Hepatocyte (in vitro differentiated cells): ENCODE data around the gene ZFAND4. TPM values are rescaled to one million over a fixed set of nuclear protein-coding genes. Genes with fewer than 3 reads are reported as not detected.
A peak's percentile ranks its signal among the peaks of the same experiment; 100 is the strongest.

ENCODE experiments used
- DNase-seq: peaks from one replicate; pipeline ENCODE4 v3.0.0-alpha.2; 2016; ENCODE audit warnings: low spot score
- H2AFZ ChIP-seq: fragments of 200-600 bp; sonication (generic); 2 replicates; pipeline ENCODE4 v1.6.0; 2016; ENCODE audit warnings: antibody characterized with exemption, mild to moderate bottlenecking
- H3K27ac ChIP-seq: fragments of 200-600 bp; sonication (generic); 2 replicates; pipeline ENCODE4 v1.5.1; 2016; ENCODE audit warnings: mild to moderate bottlenecking
- H3K27me3 ChIP-seq: fragments of 200-600 bp; sonication (generic); 2 replicates; pipeline ENCODE4 v1.6.1; 2016
- H3K36me3 ChIP-seq: fragments of 200-600 bp; sonication (generic); replicated peaks from 2 replicates; pipeline ENCODE4 v1.5.1; 2016; ENCODE audit warnings: low read depth; ENCODE audit not compliant: insufficient read depth
- H3K4me1 ChIP-seq: fragments of 200-600 bp; sonication (generic); 2 replicates; pipeline ENCODE4 v1.5.1; 2016; ENCODE audit warnings: mild to moderate bottlenecking, moderate library complexity; ENCODE audit not compliant: insufficient read depth
- H3K4me2 ChIP-seq: fragments of 200-600 bp; sonication (generic); 2 replicates; pipeline ENCODE4 v1.6.0; 2016
- H3K4me3 ChIP-seq: fragments of 200-600 bp; sonication (generic); 2 replicates; pipeline ENCODE4 v1.5.1; 2016; ENCODE audit warnings: mild to moderate bottlenecking
- H3K79me2 ChIP-seq: fragments of 200-600 bp; sonication (generic); 2 replicates; pipeline ENCODE4 v1.6.0; 2017; ENCODE audit warnings: mild to moderate bottlenecking
- H3K9me2 ChIP-seq: fragments of 200-600 bp; sonication (generic); replicated peaks from 2 replicates; pipeline ENCODE4 v1.6.0; 2017; ENCODE audit warnings: mild to moderate bottlenecking; ENCODE audit not compliant: insufficient read depth
- H3K9me3 ChIP-seq: fragments of 200-600 bp; sonication (generic); 2 replicates; pipeline ENCODE4 v1.5.1; 2016; ENCODE audit warnings: low read depth, mild to moderate bottlenecking
- H4K20me1 ChIP-seq: fragments of 200-600 bp; sonication (generic); 2 replicates; pipeline ENCODE4 v1.6.0; 2016; ENCODE audit warnings: mild to moderate bottlenecking; ENCODE audit not compliant: insufficient read depth, poor library complexity, severe bottlenecking
- EZH2 ChIP-seq: fragments of 200-600 bp; sonication (generic); IDR thresholded peaks from 2 replicates; pipeline ENCODE4 v1.6.1; 2016; ENCODE audit warnings: antibody characterized with exemption, mild to moderate bottlenecking, borderline replicate concordance
- EZH2phosphoT487 ChIP-seq: fragments of 200-600 bp; sonication (generic); IDR thresholded peaks from one replicate; pipeline ENCODE4 v1.6.1; 2018; ENCODE audit warnings: antibody characterized with exemption, mild to moderate bottlenecking, low read depth, moderate library complexity; ENCODE audit not compliant: unreplicated experiment, severe bottlenecking
- WGBS: methylation state at CpG from one replicate; pipeline ENCODE4 v1.1.6; 2016; ENCODE audit warnings: low lambda C conversion rate; ENCODE audit errors: missing lambda C conversion rate; 5-methylcytosine and 5-hydroxymethylcytosine counted together
- polyA plus RNA-seq: library from polyadenylated mRNA; unstranded; fragments of >200 nt; fragmentation: Nextera tagmentation; extraction: Ambion mirVana; gene quantifications from 2 replicates; pipeline ENCODE4 v1.2.1, GENCODE V29; 2016
- total RNA-seq: library from RNA; depleted of rRNA; stranded (reverse); fragments of >200 nt; gene quantifications from 2 replicates; pipeline ENCODE4 v1.2.3, GENCODE V29; 2014
- TF ChIP-seq, protein P1 (sequence below): fragments of 200-600 bp; sonication (generic); IDR thresholded peaks from 2 replicates; pipeline ENCODE4 v1.5.1; 2016; ENCODE audit warnings: antibody characterized with exemption, mild to moderate bottlenecking; ENCODE audit not compliant: poor library complexity

ZFAND4 gene
- total and polyA plus RNA-seq, 2 experiments from 2014 or later, result 8.6 to 12.7 TPM

- no peaks in the 10 kb centered on the region for H3K27me3 ChIP-seq
- H3K79me2 ChIP-seq, result peaks cover 59% of the 10 kb centered on the region
- TF ChIP-seq EZH2 (no peak), EZH2phosphoT487 (no peak)
- TF ChIP-seq, protein P1, sequence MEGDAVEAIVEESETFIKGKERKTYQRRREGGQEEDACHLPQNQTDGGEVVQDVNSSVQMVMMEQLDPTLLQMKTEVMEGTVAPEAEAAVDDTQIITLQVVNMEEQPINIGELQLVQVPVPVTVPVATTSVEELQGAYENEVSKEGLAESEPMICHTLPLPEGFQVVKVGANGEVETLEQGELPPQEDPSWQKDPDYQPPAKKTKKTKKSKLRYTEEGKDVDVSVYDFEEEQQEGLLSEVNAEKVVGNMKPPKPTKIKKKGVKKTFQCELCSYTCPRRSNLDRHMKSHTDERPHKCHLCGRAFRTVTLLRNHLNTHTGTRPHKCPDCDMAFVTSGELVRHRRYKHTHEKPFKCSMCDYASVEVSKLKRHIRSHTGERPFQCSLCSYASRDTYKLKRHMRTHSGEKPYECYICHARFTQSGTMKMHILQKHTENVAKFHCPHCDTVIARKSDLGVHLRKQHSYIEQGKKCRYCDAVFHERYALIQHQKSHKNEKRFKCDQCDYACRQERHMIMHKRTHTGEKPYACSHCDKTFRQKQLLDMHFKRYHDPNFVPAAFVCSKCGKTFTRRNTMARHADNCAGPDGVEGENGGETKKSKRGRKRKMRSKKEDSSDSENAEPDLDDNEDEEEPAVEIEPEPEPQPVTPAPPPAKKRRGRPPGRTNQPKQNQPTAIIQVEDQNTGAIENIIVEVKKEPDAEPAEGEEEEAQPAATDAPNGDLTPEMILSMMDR, result no peak
- H3K9me3 ChIP-seq, result no peaks in the 10 kb centered on the region
- H3K27ac ChIP-seq, result no peak overlapping the region
- no peaks in the 10 kb centered on the region for H3K36me3 ChIP-seq
- DNase-seq, result no peak
- 92% methylated on average over 4 of the region's 4 CpGs for WGBS
- peak overlapping the region; percentile 79 for H3K4me2 ChIP-seq
- no peaks in the 10 kb centered on the region for H4K20me1 ChIP-seq
- peaks cover 14% of the 10 kb centered on the region for H3K4me1 ChIP-seq
- H2AFZ ChIP-seq, result no peak overlapping the region
- no peaks in the 10 kb centered on the region for H3K9me2 ChIP-seq
- H3K4me3 ChIP-seq, result no peak overlapping the region
Measured at GRCh38 chr10:45592432-45592831, 80.1 kb downstream of the ZFAND4 start.

DNA sequence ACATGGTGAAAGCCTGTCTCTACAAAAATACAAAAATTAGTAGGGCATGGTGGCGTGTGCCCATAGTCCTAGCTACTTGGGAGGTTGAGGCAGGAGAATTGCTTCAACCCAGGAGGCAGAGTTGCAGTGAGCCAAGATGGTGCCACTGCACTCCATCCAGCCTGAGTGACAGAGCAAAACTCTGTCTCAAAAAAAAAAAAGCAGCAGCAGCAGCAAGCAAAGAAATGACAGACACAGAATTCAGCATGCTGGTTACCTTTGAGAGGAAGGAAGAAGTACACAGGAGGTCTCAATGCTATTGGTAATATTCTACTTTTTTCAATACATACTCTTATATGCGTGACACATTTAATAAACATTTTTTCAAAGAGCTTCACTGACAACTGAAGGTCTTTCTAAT is 81.3 kb downstream of the ZFAND4 start:
- H3K9me3 ChIP-seq, result no peaks in the 10 kb centered on the region
- peaks cover 14% of the 10 kb centered on the region for H3K4me1 ChIP-seq
- H3K4me3 ChIP-seq, result no peak overlapping the region
- no peak overlapping the region for H3K4me2 ChIP-seq
- no peaks in the 10 kb centered on the region for H3K36me3 ChIP-seq
- no peak overlapping the region for H2AFZ ChIP-seq
- H4K20me1 ChIP-seq, result no peaks in the 10 kb centered on the region
- no peak overlapping the region for H3K27ac ChIP-seq
- no peaks in the 10 kb centered on the region for H3K27me3 ChIP-seq
- H3K79me2 ChIP-seq, result peaks cover 71% of the 10 kb centered on the region
- no peak for DNase-seq
- no peaks in the 10 kb centered on the region for H3K9me2 ChIP-seq
- TF ChIP-seq EZH2phosphoT487 (no peak), EZH2 (no peak)
- TF ChIP-seq, protein P1, result no peak
- 100% methylated on average over 2 of the region's 2 CpGs for WGBS

- no peak for TF ChIP-seq EZH2phosphoT487
- TF ChIP-seq, protein P1, result no peak
- TF ChIP-seq EZH2, result no peak
Measured at GRCh38 chr10:45589868-45590267, 82.7 kb downstream of the ZFAND4 start.

DNA sequence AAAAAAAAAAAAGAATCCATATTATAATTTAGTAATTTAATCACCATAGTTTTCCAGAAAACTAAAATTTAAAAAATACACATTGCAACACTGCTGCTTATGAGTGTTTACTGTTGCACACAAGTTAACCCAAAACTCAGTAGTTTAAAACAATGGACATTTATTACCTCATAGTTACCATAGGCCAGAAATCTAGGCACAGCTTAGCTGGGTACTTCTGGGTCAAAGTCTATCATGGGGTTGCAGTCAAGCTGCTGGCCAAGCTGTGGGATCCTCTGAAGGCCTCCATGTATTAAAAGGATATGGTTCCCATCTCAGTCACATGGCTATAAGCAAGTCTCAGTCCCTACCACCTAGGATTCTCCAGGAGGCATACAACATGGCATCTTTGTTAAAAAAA is 83.6 kb downstream of the ZFAND4 start:
- Histone ChIP-seq H3K27ac (no peak overlapping the region), H3K9me3 (no peaks in the 10 kb centered on the region), H4K20me1 (no peaks in the 10 kb centered on the region), H3K4me1 (peaks cover 14% of the 10 kb centered on the region), H3K36me3 (no peaks in the 10 kb centered on the region), H3K4me3 (no peak overlapping the region), H3K9me2 (no peaks in the 10 kb centered on the region), H3K27me3 (no peaks in the 10 kb centered on the region), H3K79me2 (peaks cover 86% of the 10 kb centered on the region), H2AFZ (no peak overlapping the region), H3K4me2 (no peak overlapping the region)
- TF ChIP-seq, protein P1, result no peak
- TF ChIP-seq EZH2 (no peak), EZH2phosphoT487 (no peak)
- no peak for DNase-seq

More at GRCh38 chr10:45589868-45590267, 82.7 kb downstream of the ZFAND4 start:
- Histone ChIP-seq H3K9me2 (no peaks in the 10 kb centered on the region), H3K36me3 (no peaks in the 10 kb centered on the region), H3K27me3 (no peaks in the 10 kb centered on the region), H3K4me1 (peaks cover 14% of the 10 kb centered on the region), H3K4me3 (no peak overlapping the region), H2AFZ (no peak overlapping the region), H3K4me2 (no peak overlapping the region), H3K27ac (no peak overlapping the region), H3K9me3 (no peaks in the 10 kb centered on the region), H4K20me1 (no peaks in the 10 kb centered on the region), H3K79me2 (peaks cover 78% of the 10 kb centered on the region)
- 100% methylated on average over 2 of the region's 2 CpGs for WGBS
- DNase-seq, result no peak
